Measurements from ENCODE around the gene PLA2G4C.

Gene PLA2G4C

DNA sequence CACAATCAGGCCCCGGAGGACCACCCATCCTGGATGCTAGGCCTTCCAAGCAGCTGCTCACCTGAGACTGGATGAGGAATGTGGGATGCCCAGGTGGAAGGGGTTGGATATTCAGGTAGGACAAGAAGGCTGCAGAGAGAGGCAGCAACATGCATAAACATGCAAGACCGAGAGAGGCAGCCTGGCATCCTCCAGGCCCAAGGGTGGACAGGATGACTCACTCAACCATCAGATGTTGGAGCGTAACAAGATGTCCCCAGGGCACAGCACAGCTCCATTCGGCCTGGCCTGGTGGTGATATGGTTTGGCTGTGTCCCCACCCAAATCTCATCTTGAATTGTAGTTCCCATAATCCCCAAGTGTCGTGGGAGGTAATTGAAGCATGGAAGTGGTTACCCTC, 56.8 kb downstream of the PLA2G4C start:
- Mint-ChIP-seq H3K27me3 (peaks cover 7% of the 10 kb centered on the region), H3K4me1 (no peaks in the 10 kb centered on the region)
- DNase-seq: no peak

GRCh38 chr19:48053076-48053475, 57.5 kb downstream of the PLA2G4C start:
- peaks cover 7% of the 10 kb centered on the region for H3K9me3 Mint-ChIP-seq
- H3K27ac Mint-ChIP-seq: no peak overlapping the region
- ATAC-seq (no peak), DNase-seq (no peak)
- H3K36me3 Mint-ChIP-seq (ENCODE audit: low read depth): no peaks in the 10 kb centered on the region
- no peaks in the 10 kb centered on the region for H3K4me1 Mint-ChIP-seq
- peaks cover 7% of the 10 kb centered on the region for H3K27me3 Mint-ChIP-seq
- no peak overlapping the region for H3K4me3 Mint-ChIP-seq

More for the DNA sequence above, 56.8 kb downstream of the PLA2G4C start:
- Mint-ChIP-seq H3K4me3 (no peak overlapping the region), H3K9me3 (peaks cover 7% of the 10 kb centered on the region), H3K27ac (no peak overlapping the region), H3K36me3 (ENCODE audit: low read depth) (no peaks in the 10 kb centered on the region)
- ATAC-seq: no peak

DNA sequence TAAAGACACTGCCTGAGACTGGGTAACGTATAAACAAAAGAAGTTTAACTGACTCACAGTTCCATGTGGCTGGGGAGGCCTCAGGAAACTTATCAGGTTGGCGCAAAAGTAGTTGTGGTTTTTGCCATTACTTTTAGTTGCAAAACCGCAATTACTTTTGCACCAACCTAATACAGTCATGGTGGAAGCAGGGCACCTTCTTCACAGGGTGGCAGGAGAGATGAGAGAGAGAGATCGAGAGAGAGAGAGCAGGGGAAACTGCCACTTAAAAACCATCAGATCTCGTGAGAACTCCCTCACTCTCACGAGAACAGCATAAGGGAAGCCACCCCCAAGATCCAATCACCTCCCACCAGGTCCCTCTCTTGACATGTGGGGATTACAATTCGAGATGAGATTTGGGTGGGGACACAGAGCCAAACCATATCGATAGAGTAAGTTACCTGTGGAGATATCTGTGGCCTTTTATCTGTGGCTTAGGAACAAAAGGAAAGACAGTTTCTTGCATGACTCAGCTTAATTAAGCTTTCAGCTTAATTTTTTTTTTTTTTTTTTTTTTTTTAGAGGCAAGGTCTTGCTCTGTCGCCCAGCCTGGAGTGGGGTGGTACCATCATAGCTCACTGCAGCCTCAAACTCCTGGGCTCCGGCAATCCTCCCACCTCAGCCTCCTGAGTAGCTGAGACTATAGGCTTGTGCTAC, 59.1 kb downstream of the PLA2G4C start:
- Mint-ChIP-seq H3K27ac (no peak overlapping the region), H3K4me1 (no peaks in the 10 kb centered on the region), H3K36me3 (ENCODE audit: low read depth) (no peaks in the 10 kb centered on the region), H3K9me3 (peaks cover 7% of the 10 kb centered on the region), H3K27me3 (peaks cover 8% of the 10 kb centered on the region), H3K4me3 (no peak overlapping the region)
- ATAC-seq: no peak
- no peak for DNase-seq

- Mint-ChIP-seq H3K9me3 (no peaks in the 10 kb centered on the region), H3K4me1 (no peaks in the 10 kb centered on the region), H3K36me3 (ENCODE audit: low read depth) (no peaks in the 10 kb centered on the region), H3K27me3 (peaks cover 36% of the 10 kb centered on the region), H3K27ac (no peak overlapping the region), H3K4me3 (no peak overlapping the region)
- DNase-seq: no peak
- ATAC-seq: no peak
Observed at GRCh38 chr19:48044561-48044960, 66.1 kb downstream of the PLA2G4C start.

GRCh38 chr19:48043675-48044258, 66.8 kb downstream of the PLA2G4C start, which contains the start of gene CABP5:
TSS of gene CABP5 (minus strand) at chr19:48044079. CDS start at chr19:48043922, 157 bp downstream.
- H3K27me3 Mint-ChIP-seq: peaks cover 39% of the 10 kb centered on the region
- H3K4me3 Mint-ChIP-seq: no peak within 1 kb of the TSS
- ATAC-seq: no peak
- DNase-seq: no peak
- no peak within 1 kb of the TSS for H3K27ac Mint-ChIP-seq
- H3K4me1 Mint-ChIP-seq: no peaks in the 10 kb centered on the region
- no peaks in the 10 kb centered on the region for H3K9me3 Mint-ChIP-seq
- H3K36me3 Mint-ChIP-seq (ENCODE audit: low read depth): no peaks in the 10 kb centered on the region

GRCh38 chr19:48041877-48042580, 68.6 kb downstream of the PLA2G4C start:
- Mint-ChIP-seq H3K27ac (no peak overlapping the region), H3K9me3 (no peaks in the 10 kb centered on the region), H3K4me3 (no peak overlapping the region), H3K27me3 (peaks cover 37% of the 10 kb centered on the region), H3K4me1 (no peaks in the 10 kb centered on the region), H3K36me3 (ENCODE audit: low read depth) (no peaks in the 10 kb centered on the region)
- DNase-seq (no peak), ATAC-seq (no peak)

DNA sequence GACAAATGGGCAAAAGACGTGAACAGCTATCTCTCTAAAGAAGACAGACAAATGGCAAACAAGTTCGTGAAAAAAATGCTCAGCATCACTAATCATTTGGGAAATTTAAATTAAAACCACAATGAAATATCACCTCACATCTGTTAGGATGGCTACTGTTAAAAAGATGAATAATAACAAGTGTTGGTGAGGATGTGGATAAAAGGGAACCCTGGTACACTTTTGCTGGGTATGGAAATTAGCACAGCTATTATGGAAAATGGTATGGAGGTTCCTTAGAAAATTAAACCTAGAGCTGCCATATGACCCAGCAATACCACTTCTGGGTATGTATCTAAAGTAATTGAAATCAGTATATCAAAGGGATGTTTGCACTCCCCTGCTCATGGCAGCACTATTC, 73.9 kb downstream of the PLA2G4C start:
- H3K4me3 Mint-ChIP-seq: no peak overlapping the region
- peaks cover 29% of the 10 kb centered on the region for H3K27me3 Mint-ChIP-seq
- DNase-seq (no peak), ATAC-seq (no peak)
- no peaks in the 10 kb centered on the region for H3K36me3 Mint-ChIP-seq (ENCODE audit: low read depth)
- H3K27ac Mint-ChIP-seq: no peak overlapping the region
- peaks cover 5% of the 10 kb centered on the region for H3K9me3 Mint-ChIP-seq
- H3K4me1 Mint-ChIP-seq: no peaks in the 10 kb centered on the region

- H3K4me1 Mint-ChIP-seq: no peaks in the 10 kb centered on the region
- H3K27me3 Mint-ChIP-seq: peaks cover 14% of the 10 kb centered on the region
- H3K27ac Mint-ChIP-seq: no peak overlapping the region
- no peak for ATAC-seq
- H3K4me3 Mint-ChIP-seq: no peak overlapping the region
- no peaks in the 10 kb centered on the region for H3K36me3 Mint-ChIP-seq (ENCODE audit: low read depth)
- no peak for DNase-seq
- peaks cover 5% of the 10 kb centered on the region for H3K9me3 Mint-ChIP-seq
Observed at GRCh38 chr19:48033604-48034003, 77.0 kb downstream of the PLA2G4C start.

GRCh38 chr19:48030073-48030472, 80.5 kb downstream of the PLA2G4C start:
- no peaks in the 10 kb centered on the region for H3K9me3 Mint-ChIP-seq
- no peak overlapping the region for H3K27ac Mint-ChIP-seq
- ATAC-seq: no peak
- H3K36me3 Mint-ChIP-seq (ENCODE audit: low read depth): no peaks in the 10 kb centered on the region
- no peaks in the 10 kb centered on the region for H3K4me1 Mint-ChIP-seq
- H3K27me3 Mint-ChIP-seq: peaks cover 25% of the 10 kb centered on the region
- no peak for DNase-seq
- H3K4me3 Mint-ChIP-seq: no peak overlapping the region

DNA sequence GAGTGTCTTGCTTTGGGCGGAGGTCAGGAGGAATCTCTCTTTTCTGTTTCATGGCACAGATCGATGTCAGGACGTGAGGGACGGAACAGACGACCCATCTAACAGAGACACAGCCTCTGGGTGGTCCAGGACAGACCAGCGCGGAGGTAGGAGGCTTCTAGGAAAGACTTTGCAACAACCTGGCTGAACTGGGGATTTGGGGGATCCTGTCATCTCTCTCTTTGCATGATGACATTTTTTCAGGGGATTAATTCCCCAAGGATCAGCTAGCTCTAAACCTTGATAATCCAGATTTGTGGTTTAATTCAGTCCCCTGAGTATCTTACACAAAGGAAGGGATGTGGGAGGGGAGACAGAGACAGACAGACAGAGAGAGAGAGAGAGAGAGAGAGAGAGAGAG, 81.2 kb downstream of the PLA2G4C start:
- H3K27ac Mint-ChIP-seq: no peak overlapping the region
- H3K4me3 Mint-ChIP-seq: no peak overlapping the region
- H3K4me1 Mint-ChIP-seq: no peaks in the 10 kb centered on the region
- ATAC-seq (no peak), DNase-seq (no peak)
- H3K36me3 Mint-ChIP-seq (ENCODE audit: low read depth): no peaks in the 10 kb centered on the region
- no peaks in the 10 kb centered on the region for H3K9me3 Mint-ChIP-seq
- H3K27me3 Mint-ChIP-seq: peaks cover 22% of the 10 kb centered on the region

DNA sequence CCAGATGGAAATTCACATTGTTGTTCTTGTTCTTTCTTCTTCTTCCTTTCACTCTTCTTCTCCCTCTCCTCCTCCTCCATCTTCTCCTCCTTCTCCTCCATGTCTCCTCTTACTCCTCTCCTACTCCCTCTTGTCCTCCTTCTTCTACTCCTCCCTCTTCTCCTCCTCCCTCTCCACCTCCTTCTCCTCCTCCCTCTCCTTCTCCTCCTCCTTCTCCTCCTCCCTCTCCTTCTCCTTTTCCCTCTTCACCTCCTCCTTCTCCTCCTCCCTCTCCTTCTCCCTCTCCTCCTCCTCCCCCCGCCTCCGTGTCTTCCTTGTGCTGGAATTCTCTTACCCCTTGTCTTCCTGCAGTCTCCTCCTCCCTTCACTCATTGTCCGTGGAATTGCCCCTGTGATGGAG, 85.1 kb downstream of the PLA2G4C start:
- Mint-ChIP-seq H3K9me3 (no peaks in the 10 kb centered on the region), H3K27ac (no peak overlapping the region), H3K27me3 (peaks cover 38% of the 10 kb centered on the region), H3K4me1 (no peaks in the 10 kb centered on the region), H3K4me3 (no peak overlapping the region), H3K36me3 (ENCODE audit: low read depth) (no peaks in the 10 kb centered on the region)
- DNase-seq: no peak
- no peak for ATAC-seq

DNA sequence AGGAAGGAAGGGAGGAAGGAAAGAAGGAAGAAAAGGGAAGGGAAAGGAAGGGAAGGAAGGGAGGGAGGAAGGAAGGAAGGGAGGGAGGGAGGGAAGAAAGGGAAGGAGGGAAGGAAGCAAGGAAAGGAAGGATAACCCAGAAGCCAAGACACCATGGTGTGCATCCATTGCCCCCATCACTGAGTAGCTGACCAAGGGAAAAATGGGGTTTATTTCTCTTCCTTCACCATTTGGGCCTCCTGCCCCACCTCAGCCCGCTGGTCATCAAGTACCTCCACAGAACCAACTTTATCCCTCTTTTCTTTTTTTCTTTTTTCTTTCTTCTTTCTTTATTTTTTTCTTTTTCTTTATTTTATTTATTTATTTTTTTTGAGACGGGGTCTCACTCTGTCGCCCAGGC, 87.1 kb downstream of the PLA2G4C start:
- H3K36me3 Mint-ChIP-seq (ENCODE audit: low read depth): no peaks in the 10 kb centered on the region
- no peaks in the 10 kb centered on the region for H3K4me1 Mint-ChIP-seq
- H3K4me3 Mint-ChIP-seq: no peak overlapping the region
- H3K9me3 Mint-ChIP-seq: no peaks in the 10 kb centered on the region
- DNase-seq (no peak), ATAC-seq (no peak)
- H3K27me3 Mint-ChIP-seq: peaks cover 39% of the 10 kb centered on the region
- no peak overlapping the region for H3K27ac Mint-ChIP-seq

GRCh38 chr19:48023011-48023410, 87.6 kb downstream of the PLA2G4C start:
- H3K36me3 Mint-ChIP-seq (ENCODE audit: low read depth): no peaks in the 10 kb centered on the region
- no peak for ATAC-seq
- H3K9me3 Mint-ChIP-seq: no peaks in the 10 kb centered on the region
- H3K27ac Mint-ChIP-seq: no peak overlapping the region
- H3K4me3 Mint-ChIP-seq: no peak overlapping the region
- DNase-seq: no peak
- no peaks in the 10 kb centered on the region for H3K4me1 Mint-ChIP-seq
- peaks cover 37% of the 10 kb centered on the region for H3K27me3 Mint-ChIP-seq

DNA sequence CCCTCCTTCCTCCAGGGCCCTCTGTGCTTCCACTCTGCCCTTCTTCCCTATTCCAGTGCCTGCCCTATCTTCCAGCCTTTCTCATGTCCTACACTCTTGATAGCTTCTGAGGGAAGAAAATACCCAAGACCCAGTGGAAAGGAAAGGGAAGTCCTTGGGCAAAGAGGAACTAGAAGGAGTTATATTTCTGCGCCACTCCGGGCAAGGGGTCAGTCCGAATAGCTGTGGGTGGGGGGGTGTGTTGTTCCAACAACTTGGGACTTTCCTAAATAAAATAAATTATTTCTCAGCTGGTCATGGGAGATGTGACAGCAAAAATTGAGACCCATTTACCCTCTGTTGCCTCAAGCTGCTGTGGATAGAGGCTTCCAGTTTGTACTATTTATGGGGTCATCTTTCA, 89.9 kb downstream of the PLA2G4C start:
- Mint-ChIP-seq H3K4me3 (no peak overlapping the region), H3K36me3 (ENCODE audit: low read depth) (no peaks in the 10 kb centered on the region), H3K4me1 (no peaks in the 10 kb centered on the region), H3K27ac (no peak overlapping the region), H3K9me3 (no peaks in the 10 kb centered on the region), H3K27me3 (peaks cover 34% of the 10 kb centered on the region)
- ATAC-seq (no peak), DNase-seq (no peak)
